SK-N-MC (cell line): ENCODE results near the gene THBS2.

Experiments used
- EZH2 ChIP-seq: fragments of 200-600 bp; sonication (generic); IDR thresholded peaks from one replicate; pipeline ENCODE4 v1.6.1; 2017; ENCODE audit warnings: antibody characterized with exemption
- POLR2AphosphoS5 ChIP-seq: IDR thresholded peaks from 2 replicates; pipeline ENCODE4 v1.6.1; 2012; ENCODE audit warnings: mild to moderate bottlenecking, low read depth, low read length, borderline replicate concordance

DNA sequence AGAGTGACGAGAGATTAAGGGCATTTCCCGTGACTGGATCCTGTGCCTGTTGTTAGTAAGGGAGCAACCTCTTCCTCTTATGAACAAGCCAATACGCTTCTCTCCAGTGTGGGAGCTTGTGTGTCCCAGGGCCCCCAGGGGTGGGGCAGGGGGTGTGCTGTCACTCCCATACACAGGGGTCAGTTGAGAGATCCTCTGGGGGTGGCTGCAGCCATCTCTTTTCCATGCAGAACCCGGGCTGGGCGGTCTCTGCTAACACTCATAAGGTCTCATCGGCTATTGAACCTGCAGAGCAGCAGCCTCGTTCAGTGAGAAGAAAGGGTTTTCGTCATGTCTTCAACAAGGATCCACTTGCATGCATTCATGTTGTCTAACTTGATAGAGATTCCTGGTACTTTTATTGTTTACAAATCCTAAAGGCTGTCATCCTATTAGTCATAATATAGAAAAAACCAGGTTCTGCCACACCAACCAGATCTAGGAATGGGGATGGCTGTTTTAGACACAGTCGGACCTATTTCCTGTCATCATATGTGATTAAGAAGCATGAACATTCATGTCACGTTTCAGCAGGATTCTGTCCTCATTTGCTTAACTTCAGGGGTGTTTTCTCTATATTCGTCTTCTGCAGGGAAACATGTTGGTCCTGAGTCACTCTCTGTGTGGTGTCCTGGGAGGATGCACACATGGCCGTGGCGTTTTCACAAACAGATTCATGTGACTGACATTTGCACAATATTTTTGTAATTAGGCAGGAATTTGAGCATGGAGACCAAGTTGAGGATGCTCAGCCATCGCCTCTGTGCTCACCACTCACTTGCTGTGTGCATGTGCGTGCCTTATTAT lies 13.3 kb upstream of the THBS2 start:
- TF ChIP-seq POLR2AphosphoS5 (no peak), EZH2 (no peak)
